OCI-LY3 (cell line): Measurements from ENCODE around the gene MIPOL1.

ENCODE experiments used
- H2AFZ ChIP-seq: fragments of 200-600, 300-600 bp; shearing (Covaris generic); 2 replicates; pipeline ENCODE4 v1.6.0; 2014; ENCODE audit warnings: antibody characterized with exemption, low read depth, low read length
- H3K27ac ChIP-seq: fragments of 200-600, 300-600 bp; sonication (generic); 2 replicates; pipeline ENCODE4 v1.5.1; 2014; ENCODE audit warnings: mild to moderate bottlenecking, low read length, moderate library complexity, mixed read lengths
- H3K27me3 ChIP-seq: fragments of 200-600, 300-600 bp; sonication (generic); 2 replicates; pipeline ENCODE4 v1.6.1; 2014; ENCODE audit warnings: low read depth, low read length, mixed read lengths
- H3K36me3 ChIP-seq: fragments of 200-600, 300-600 bp; sonication (generic); replicated peaks from 2 replicates; pipeline ENCODE3; 2014; ENCODE audit warnings: low read depth, low read length, mixed read lengths
- H3K4me1 ChIP-seq: fragments of 300-600, 200-600 bp; sonication (generic); 2 replicates; pipeline ENCODE4 v1.6.1; 2014; ENCODE audit warnings: low read length, mixed read lengths
- H3K4me2 ChIP-seq: fragments of 200-600, 300-600 bp; sonication (generic); 2 replicates; pipeline ENCODE4 v1.6.1; 2014; ENCODE audit warnings: low read length, mixed read lengths
- H3K4me3 ChIP-seq: fragments of 300-600, 200-600 bp; sonication (generic); 2 replicates; pipeline ENCODE4 v1.5.1; 2014; ENCODE audit warnings: antibody characterized with exemption, mild to moderate bottlenecking, low read length, moderate library complexity
- H3K79me2 ChIP-seq: fragments of 300-600, 200-600 bp; shearing (Covaris generic); 2 replicates; pipeline ENCODE4 v1.6.1; 2014; ENCODE audit warnings: mild to moderate bottlenecking, low read length, mixed read lengths
- H3K9ac ChIP-seq: fragments of 300-600, 200-600 bp; shearing (Covaris generic); 2 replicates; pipeline ENCODE4 v1.6.0; 2014; ENCODE audit warnings: mild to moderate bottlenecking, low read length, moderate library complexity
- H3K9me3 ChIP-seq: fragments of 200-600, 300-600 bp; shearing (Covaris generic); 2 replicates; pipeline ENCODE4 v1.6.1; 2014; ENCODE audit warnings: low read length, mixed read lengths; ENCODE audit not compliant: insufficient read depth
- H4K20me1 ChIP-seq: fragments of 200-600, 300-600 bp; sonication (generic); 2 replicates; pipeline ENCODE4 v1.6.1; 2016; ENCODE audit warnings: low read length, mixed read lengths; ENCODE audit not compliant: insufficient read depth
- EZH2phosphoT487 ChIP-seq: fragments of 200-600 bp; shearing (Covaris generic); IDR thresholded peaks from 2 replicates; pipeline ENCODE4 v1.6.1; 2018; ENCODE audit warnings: antibody characterized with exemption, mixed run types, low read depth
- TF ChIP-seq, protein P1 (sequence below): fragments of 200-600, 300-600 bp; sonication (generic); IDR thresholded peaks from 2 replicates; pipeline ENCODE4 v1.5.1; 2014; ENCODE audit warnings: antibody characterized with exemption, low read length, low read depth

MIPOL1 gene

DNA sequence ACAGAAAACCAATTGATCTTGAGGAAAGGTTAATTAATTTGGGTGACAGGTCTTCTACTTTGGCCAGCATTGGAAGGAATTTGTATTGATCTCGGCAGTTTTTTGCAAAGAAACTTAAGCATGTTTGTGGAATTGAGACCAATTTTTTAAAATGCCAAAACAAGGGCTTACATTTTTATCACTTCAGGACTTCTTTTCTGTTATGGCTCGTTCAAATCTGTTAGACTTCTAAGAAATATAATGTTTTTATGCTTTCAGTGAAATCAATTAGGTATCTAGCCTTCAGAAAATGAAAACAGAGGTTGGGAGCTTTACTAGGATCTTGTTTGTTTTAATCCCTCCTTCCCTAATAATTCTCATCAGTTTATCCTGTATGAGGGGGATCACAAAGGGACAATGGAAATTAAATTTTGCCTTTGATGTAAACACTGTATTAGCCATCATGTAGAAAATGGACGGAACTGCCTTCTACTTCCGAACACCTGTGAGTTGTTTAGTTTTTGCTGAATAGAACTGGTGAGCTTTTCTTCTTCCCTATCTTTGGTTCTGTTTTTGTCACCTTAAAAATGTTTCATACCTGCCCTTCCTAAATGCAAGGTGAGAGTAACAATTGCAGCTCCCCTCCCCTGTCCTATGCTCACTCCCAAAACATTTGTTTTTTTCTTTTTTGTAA lies 389.5 kb downstream of the MIPOL1 start:
- TF ChIP-seq EZH2phosphoT487: no peak
- TF ChIP-seq, protein P1, sequence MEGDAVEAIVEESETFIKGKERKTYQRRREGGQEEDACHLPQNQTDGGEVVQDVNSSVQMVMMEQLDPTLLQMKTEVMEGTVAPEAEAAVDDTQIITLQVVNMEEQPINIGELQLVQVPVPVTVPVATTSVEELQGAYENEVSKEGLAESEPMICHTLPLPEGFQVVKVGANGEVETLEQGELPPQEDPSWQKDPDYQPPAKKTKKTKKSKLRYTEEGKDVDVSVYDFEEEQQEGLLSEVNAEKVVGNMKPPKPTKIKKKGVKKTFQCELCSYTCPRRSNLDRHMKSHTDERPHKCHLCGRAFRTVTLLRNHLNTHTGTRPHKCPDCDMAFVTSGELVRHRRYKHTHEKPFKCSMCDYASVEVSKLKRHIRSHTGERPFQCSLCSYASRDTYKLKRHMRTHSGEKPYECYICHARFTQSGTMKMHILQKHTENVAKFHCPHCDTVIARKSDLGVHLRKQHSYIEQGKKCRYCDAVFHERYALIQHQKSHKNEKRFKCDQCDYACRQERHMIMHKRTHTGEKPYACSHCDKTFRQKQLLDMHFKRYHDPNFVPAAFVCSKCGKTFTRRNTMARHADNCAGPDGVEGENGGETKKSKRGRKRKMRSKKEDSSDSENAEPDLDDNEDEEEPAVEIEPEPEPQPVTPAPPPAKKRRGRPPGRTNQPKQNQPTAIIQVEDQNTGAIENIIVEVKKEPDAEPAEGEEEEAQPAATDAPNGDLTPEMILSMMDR: no peak
- no peak overlapping the region for H3K27ac ChIP-seq

DNA sequence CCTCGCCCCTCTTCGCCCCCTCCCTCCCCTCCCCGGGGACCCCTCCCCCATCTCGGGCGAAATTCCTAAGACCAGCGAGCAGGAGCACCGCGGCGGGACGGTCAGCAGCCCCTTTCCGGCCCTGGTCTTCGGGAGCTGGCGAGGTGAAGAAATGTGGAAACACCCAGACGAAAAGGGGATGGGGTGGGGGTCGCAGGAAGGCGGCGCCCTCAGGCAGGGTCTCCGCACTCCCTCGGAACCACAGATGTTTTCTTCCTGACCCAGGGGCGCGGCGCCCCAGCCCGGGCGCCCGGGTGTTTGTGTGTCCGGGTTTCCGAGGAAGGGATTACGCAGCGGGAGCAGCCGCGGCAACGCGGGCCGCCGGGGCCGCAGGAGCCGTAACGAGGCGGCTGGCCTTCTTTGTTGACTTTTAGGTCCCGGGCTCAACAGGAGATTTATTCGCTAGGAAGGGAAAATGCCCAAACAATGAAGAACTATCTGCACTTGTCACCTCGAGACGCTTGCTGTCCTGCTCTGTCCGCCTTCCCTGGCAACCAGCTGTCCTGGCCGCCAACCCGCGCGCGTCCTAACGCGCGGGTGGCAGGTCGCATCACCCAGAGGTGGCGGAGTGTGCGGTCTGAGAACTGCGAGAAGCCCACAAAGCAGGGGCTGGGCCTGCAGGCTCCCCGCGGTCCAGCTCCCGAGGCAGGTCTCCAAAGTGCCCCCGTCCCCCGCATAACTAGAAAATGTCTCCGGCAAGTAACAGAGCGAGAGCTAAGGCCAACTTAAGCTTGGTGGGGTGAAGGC lies 390.3 kb downstream of the MIPOL1 start:
- no peaks in the 10 kb centered on the region for H3K4me1 ChIP-seq
- TF ChIP-seq, protein P1: no peak
- TF ChIP-seq EZH2phosphoT487: no peak
- no peak overlapping the region for H3K9ac ChIP-seq
- no peak overlapping the region for H3K4me3 ChIP-seq
- H4K20me1 ChIP-seq: no peaks in the 10 kb centered on the region
- no peaks in the 10 kb centered on the region for H3K36me3 ChIP-seq
- H3K9me3 ChIP-seq: no peaks in the 10 kb centered on the region
- no peaks in the 10 kb centered on the region for H3K79me2 ChIP-seq
- no peak overlapping the region for H3K27ac ChIP-seq
- no peaks in the 10 kb centered on the region for H3K27me3 ChIP-seq
- no peak overlapping the region for H2AFZ ChIP-seq
- no peak overlapping the region for H3K4me2 ChIP-seq

More for the DNA sequence above, 389.5 kb downstream of the MIPOL1 start:
- Histone ChIP-seq H3K79me2 (no peaks in the 10 kb centered on the region), H3K27me3 (no peaks in the 10 kb centered on the region), H3K4me2 (no peak overlapping the region), H4K20me1 (no peaks in the 10 kb centered on the region), H3K36me3 (no peaks in the 10 kb centered on the region), H3K9me3 (no peaks in the 10 kb centered on the region), H3K4me3 (no peak overlapping the region), H3K9ac (no peak overlapping the region), H2AFZ (no peak overlapping the region), H3K4me1 (no peaks in the 10 kb centered on the region)

DNA sequence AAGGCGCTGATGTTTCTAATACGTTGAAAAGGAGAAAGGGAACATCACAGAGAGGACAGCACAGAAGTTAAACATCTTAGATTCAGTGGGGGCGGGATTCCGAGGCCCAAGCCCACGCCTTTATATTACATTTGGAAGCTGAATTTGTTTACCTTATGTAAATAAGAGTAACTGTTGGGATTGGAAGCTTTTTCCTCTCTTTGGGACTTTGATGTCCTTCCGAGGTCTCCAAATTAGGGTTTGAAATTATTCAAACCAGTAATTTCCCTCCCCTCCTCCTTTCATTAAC lies 390.9 kb downstream of the MIPOL1 start:
- no peaks in the 10 kb centered on the region for H4K20me1 ChIP-seq
- no peaks in the 10 kb centered on the region for H3K36me3 ChIP-seq
- H3K4me2 ChIP-seq: no peak overlapping the region
- H3K27ac ChIP-seq: no peak overlapping the region
- no peak overlapping the region for H2AFZ ChIP-seq
- TF ChIP-seq, protein P1: no peak
- TF ChIP-seq EZH2phosphoT487: no peak
- H3K9me3 ChIP-seq: no peaks in the 10 kb centered on the region
- H3K4me1 ChIP-seq: no peaks in the 10 kb centered on the region
- H3K4me3 ChIP-seq: no peak overlapping the region
- H3K9ac ChIP-seq: no peak overlapping the region
- no peaks in the 10 kb centered on the region for H3K27me3 ChIP-seq
- H3K79me2 ChIP-seq: no peaks in the 10 kb centered on the region

DNA sequence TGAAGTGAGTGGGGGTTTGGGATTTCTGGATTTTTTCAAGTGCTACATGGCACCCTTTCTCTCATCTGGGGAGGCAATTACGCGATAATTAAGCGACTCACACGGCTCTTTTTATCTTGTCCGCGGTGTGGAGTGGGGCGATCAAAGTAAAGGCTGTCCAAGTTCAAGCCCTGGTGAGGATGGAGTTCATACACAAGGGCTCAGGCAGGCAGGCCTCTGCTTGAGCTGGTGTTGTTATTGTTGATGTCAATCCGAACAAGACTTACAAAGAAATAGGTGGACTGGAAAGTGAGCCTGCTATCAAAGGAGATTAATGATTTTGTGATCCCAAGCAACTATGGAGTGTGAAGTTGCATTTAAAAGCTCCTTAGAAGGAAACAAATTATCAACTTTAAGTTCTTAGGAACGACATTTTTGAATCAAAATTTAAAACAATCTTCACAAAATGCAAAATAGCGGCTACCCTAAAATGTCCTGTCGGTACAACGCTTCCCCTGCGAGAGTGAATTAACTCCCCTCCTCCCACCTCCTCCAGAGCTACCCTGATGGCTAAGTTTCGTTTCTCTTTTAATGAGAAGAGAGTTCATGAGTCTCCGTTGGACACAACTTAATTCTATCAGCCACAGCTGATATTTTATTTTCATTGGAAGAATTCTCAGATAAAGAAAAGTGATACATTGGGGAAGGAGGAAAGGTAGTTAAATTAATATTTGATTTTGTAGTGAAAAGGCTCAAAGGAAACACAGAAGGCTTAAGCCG lies 391.4 kb downstream of the MIPOL1 start:
- Histone ChIP-seq H3K79me2 (no peaks in the 10 kb centered on the region), H3K27me3 (no peaks in the 10 kb centered on the region), H3K4me3 (no peak overlapping the region), H2AFZ (no peak overlapping the region), H3K9me3 (no peaks in the 10 kb centered on the region), H3K27ac (no peak overlapping the region), H3K9ac (no peak overlapping the region), H4K20me1 (no peaks in the 10 kb centered on the region), H3K4me1 (no peaks in the 10 kb centered on the region), H3K36me3 (no peaks in the 10 kb centered on the region), H3K4me2 (no peak overlapping the region)
- TF ChIP-seq, protein P1: no peak
- TF ChIP-seq EZH2phosphoT487: no peak
